Psoas muscle (tissue), 8 donors: ENCODE results near the gene FAM222A. TPM values are rescaled to one million over a fixed set of nuclear protein-coding genes. Genes with fewer than 3 reads are reported as not detected.

ENCODE experiments used
- ATAC-seq, 4 donors: fragments of 200-7000 bp; cut with Tn5 transposase; one replicate each; pipeline ENCODE4 v1.9.1; 2020; ENCODE audit warnings: moderate library complexity in 3 of 4, mild to moderate bottlenecking in 2 of 4
- DNase-seq, 2 donors: peaks; one replicate each; pipeline ENCODE4 v3.0.0-alpha.2; 2020
- H3K27ac ChIP-seq: fragments of 200-600 bp; one replicate; pipeline ENCODE4 v1.8.0; 2022
- H3K27me3 ChIP-seq, 3 donors: fragments of 200-600 bp in 1 of 3; one replicate each; pipeline versions ENCODE4 v1.6.1 to v1.8.0; 2013 to 2022; ENCODE audit warnings: low read length in 2 of 3, mild to moderate bottlenecking in 2 of 3, moderate library complexity in 1 of 3; ENCODE audit not compliant: insufficient read depth in 3 of 3
- H3K36me3 ChIP-seq, 2 donors: fragments of 200-600 bp in 1 of 2; one replicate each; pipeline versions ENCODE4 v1.6.1 to v1.8.0; 2013 to 2022; ENCODE audit warnings: low read depth in 1 of 2, mild to moderate bottlenecking in 1 of 2, moderate library complexity in 1 of 2; ENCODE audit not compliant: insufficient read depth in 1 of 2
- H3K4me1 ChIP-seq: fragments of 200-600 bp; one replicate; pipeline ENCODE4 v1.8.0; 2022
- H3K4me3 ChIP-seq: fragments of 200-600 bp; one replicate; pipeline ENCODE4 v1.8.0; 2022; ENCODE audit warnings: mild to moderate bottlenecking
- H3K9me3 ChIP-seq: fragments of 200-600 bp; one replicate; pipeline ENCODE4 v1.8.0; 2022
- WGBS, 3 donors: extraction: QIAGEN DNeasy Blood & Tissue Kit; methylation state at CpG; one replicate each; pipeline versions ENCODE4 v1.1.6 to v1.1.7; 2013; 5-methylcytosine and 5-hydroxymethylcytosine counted together
- intact Hi-C, 2 donors: fragments of 100-400 bp; cut with DNase I; formaldehyde crosslinking; loops; one replicate each; pipeline versions ENCODE4 v1.11.0 to v1.14.2; 2022
- polyA plus RNA-seq, 3 donors: library from polyadenylated mRNA; stranded (reverse); fragments of 200-250 nt; gene quantifications; one replicate each; pipeline ENCODE4 v1.2.3, GENCODE V29; 2013
- total RNA-seq, 4 donors: library from RNA; stranded (reverse); fragmentation: NEBNext Ultra II Directional in 2 of 4; extraction: Animal tissue kit (Norgen Biotek cat#: 25700) in 2 of 4; gene quantifications; one replicate each; pipeline versions ENCODE4 v1.2.1 to v1.2.4, GENCODE V29; 2021 to 2023
- TF ChIP-seq, protein P1 (sequence below): fragments of 200-600 bp; IDR thresholded peaks from one replicate; pipeline ENCODE4 v1.8.0; 2022; ENCODE audit warnings: antibody characterized with exemption
- donor health status: healthy with polysubstance abuse.
- donor health status: DM: no; HTN: no; CAD: no; lungs with moderate emphysema.
- donor health status: Bipolar disorder and iron deficiency.
- donor health status: healthy.
- donor health status: DM: yes; HTN: yes; CAD: no.
- donor health status: DM: no; HTN: no; CAD: no.
- donor health status: DM: no; HTN: no; CAD: no.
- donor health status: DM: yes; HTN: yes; CAD: no.

The FAM222A gene
- total and polyA plus RNA-seq, 7 donors: 0.59 to 15.8 (median 5.1) TPM

DNA sequence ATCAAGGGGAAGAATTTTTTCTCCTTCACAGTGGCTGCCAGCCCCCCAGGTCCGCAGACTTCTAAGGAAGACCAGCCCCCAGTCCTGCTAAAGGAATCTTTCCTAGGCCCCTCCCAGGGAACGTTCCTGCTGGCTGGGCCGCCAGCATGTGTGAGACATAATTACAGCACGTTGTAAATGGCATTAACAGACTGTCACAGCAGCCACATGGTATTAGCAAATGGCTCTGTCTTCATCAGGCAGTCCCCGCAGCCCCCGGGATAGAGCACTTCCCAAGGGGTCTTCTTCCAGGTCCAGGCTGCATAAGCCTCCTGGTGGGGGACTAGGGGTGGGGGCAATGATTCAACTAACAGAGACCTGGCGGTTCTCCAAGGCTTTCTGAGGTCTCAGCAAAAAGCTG is 34.9 kb upstream of the FAM222A start:
- Histone ChIP-seq H3K4me1 (no peaks in the 10 kb centered on the region), H3K27me3 (no peaks in the 10 kb centered on the region), H3K36me3 (no peaks in the 10 kb centered on the region), H3K9me3 (no peaks in the 10 kb centered on the region), H3K4me3 (no peak overlapping the region), H3K27ac (no peak overlapping the region)
- ATAC-seq: no peak
- no peak for DNase-seq
- intact Hi-C loops: no loop called here
- TF ChIP-seq, protein P1, sequence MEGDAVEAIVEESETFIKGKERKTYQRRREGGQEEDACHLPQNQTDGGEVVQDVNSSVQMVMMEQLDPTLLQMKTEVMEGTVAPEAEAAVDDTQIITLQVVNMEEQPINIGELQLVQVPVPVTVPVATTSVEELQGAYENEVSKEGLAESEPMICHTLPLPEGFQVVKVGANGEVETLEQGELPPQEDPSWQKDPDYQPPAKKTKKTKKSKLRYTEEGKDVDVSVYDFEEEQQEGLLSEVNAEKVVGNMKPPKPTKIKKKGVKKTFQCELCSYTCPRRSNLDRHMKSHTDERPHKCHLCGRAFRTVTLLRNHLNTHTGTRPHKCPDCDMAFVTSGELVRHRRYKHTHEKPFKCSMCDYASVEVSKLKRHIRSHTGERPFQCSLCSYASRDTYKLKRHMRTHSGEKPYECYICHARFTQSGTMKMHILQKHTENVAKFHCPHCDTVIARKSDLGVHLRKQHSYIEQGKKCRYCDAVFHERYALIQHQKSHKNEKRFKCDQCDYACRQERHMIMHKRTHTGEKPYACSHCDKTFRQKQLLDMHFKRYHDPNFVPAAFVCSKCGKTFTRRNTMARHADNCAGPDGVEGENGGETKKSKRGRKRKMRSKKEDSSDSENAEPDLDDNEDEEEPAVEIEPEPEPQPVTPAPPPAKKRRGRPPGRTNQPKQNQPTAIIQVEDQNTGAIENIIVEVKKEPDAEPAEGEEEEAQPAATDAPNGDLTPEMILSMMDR: no peak
- 22 to 36% (median 31%) methylated on average over 7 of the region's 7 CpGs for WGBS, 3 donors

DNA sequence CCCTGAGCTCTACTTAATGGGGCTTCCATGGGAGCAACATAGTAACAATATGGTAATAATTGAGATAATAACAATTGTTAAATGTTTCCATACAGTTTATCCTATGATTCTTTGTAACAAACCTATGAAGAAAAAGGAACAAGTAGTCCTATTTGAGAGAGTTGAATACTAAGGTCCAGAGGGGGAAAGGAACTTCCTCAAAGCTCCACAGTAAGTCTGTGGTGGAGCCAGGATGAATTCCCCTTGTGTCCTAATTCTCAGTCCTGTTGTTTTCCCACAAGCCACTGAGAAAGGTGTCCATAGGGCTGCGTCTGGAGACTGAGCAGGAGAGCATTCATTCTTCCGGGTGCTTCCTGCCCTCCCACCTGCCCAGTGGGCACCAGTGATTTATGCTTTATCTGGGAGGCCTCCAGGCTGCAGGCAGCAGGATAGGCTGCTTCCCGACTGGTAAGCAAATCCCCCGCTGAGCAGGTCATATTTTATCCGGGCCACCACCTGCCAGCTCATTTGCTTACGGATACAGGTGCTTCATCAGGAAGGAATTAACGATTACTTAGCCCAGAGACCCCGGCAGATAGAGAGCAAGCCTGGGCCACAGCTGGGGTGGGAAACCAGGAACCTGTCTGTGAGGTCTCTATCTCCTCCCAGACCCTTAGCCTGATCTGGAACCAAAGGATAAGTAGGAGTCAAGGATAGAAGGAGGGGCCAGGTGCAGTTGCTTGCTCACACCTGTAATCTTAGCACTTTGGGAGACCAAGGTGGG is 33.9 kb upstream of the FAM222A start:
- TF ChIP-seq, protein P1: no peak
- H3K4me3 ChIP-seq: no peak overlapping the region
- H3K36me3 ChIP-seq: no peaks in the 10 kb centered on the region
- ATAC-seq (no peak), DNase-seq (no peak)
- H3K27ac ChIP-seq: no peak overlapping the region
- intact Hi-C loops: no loop called here
- 52 to 66% (median 52%) methylated on average over 8 of the region's 8 CpGs for WGBS, 3 donors
- H3K4me1 ChIP-seq: no peaks in the 10 kb centered on the region
- no peaks in the 10 kb centered on the region for H3K9me3 ChIP-seq
- H3K27me3 ChIP-seq: no peaks in the 10 kb centered on the region

DNA sequence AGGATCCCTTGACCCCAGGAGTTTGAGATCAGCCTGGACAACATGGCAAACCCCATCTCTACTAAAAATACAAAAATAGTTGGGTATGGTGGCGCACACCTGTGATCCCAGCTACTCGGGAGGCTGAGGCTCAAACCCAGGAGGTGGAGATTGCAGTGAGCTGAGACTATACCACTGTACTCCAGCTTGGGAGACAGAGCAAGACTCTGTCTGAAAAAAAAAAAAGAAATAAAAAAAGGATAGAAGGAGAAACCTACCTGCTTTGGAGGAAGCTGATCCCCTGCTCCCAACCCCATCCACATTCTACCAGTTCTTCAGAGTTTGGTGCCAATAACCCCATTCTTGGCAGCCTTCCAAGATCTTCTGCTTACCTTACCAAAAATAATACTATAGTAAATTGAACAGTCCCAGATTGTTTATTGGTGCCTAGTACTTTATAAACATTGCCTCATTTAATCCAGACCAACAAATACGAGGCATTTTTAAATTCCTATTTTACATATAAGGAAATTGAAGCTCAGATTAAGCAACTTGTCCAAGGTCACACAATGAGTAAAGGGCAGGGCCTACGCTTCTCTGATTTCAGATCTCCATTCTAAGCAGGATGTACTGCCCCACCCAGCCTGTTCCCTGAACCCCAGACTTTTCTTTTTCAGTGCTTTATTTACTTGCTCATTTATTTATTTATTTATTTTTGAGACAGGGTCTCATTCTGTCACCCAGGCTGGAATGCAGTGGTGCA is 33.2 kb upstream of the FAM222A start:
- no peak overlapping the region for H3K4me3 ChIP-seq
- DNase-seq: no peak
- H3K36me3 ChIP-seq: no peaks in the 10 kb centered on the region
- H3K27me3 ChIP-seq: no peaks in the 10 kb centered on the region
- no peak overlapping the region for H3K27ac ChIP-seq
- intact Hi-C loops: no loop called here
- no peaks in the 10 kb centered on the region for H3K4me1 ChIP-seq
- no peak for ATAC-seq
- TF ChIP-seq, protein P1: no peak
- WGBS, 3 donors: 73 to 83% (median 81%) methylated on average over 4 of the region's 4 CpGs
- H3K9me3 ChIP-seq: no peaks in the 10 kb centered on the region

DNA sequence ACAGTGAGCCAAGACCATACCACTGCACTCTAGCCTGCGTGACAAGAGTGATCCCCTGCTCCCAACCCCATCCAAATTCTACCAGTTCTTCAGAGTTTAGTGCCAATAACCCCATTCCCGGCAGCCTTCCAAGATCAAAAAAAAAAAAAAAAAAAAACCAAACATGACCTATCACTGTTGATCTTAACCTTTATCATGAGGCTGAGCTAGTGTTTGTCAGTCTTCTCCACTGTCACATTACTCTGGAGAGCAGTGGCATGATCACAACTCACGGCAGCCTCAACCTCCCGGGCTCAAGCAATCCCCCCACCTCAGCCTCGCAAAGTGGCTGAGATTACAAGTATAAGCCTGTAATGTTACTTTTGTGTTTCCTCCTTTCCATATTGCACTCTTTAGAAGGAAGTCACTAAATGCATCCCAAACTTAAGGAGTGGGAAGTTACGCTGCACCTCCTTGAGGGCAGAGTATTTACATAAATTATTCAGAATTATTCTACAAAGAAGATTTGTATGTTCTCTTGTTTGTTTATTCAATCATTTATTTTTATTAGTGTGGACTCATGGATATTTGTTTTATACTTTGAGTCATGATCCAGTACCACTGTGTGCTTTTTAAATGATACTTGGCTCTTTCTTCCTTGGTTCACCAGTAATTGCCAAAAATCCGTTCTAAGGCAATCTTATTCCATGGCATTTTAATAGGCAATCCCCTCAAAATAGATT is 31.5 kb upstream of the FAM222A start:
- 67 to 78% (median 75%) methylated on average over 7 of the region's 7 CpGs for WGBS, 3 donors
- no peaks in the 10 kb centered on the region for H3K4me1 ChIP-seq
- H3K36me3 ChIP-seq: no peaks in the 10 kb centered on the region
- no peaks in the 10 kb centered on the region for H3K9me3 ChIP-seq
- ATAC-seq (no peak), DNase-seq (no peak)
- H3K27me3 ChIP-seq: no peaks in the 10 kb centered on the region
- H3K27ac ChIP-seq: no peak overlapping the region
- TF ChIP-seq, protein P1: no peak
- no peak overlapping the region for H3K4me3 ChIP-seq
- intact Hi-C loops: no loop called here
